Heart left ventricle (tissue), 16 donors: Measurements from ENCODE around the gene CCNL1. TPM values are rescaled to one million over a fixed set of nuclear protein-coding genes. Genes with fewer than 3 reads are reported as not detected.

Experiments
- ATAC-seq, 4 donors: fragments of 200-7000 bp; cut with Tn5 transposase; one replicate each; pipeline ENCODE4 v1.9.1; 2020 to 2022; ENCODE audit warnings: moderate library complexity in 4 of 4, mild to moderate bottlenecking in 3 of 4, moderate number of reproducible peaks in 1 of 4
- DNase-seq, 5 donors: peaks; one replicate each; pipeline ENCODE4 v3.0.0-alpha.2; 2020
- H3K27ac ChIP-seq, 12 donors: fragments of 200-600 bp; sonication (generic) in 4 of 12; one replicate each; pipeline versions ENCODE4 v1.5.0 to v1.8.0; 2016 to 2022; ENCODE audit warnings: mild to moderate bottlenecking in 2 of 12
- H3K27me3 ChIP-seq, 9 donors: fragments of 200-600 bp; sonication (generic) in 2 of 9; one replicate each; pipeline versions ENCODE4 v1.5.1 to v1.8.0; 2016 to 2022; ENCODE audit warnings: mild to moderate bottlenecking in 3 of 9
- H3K36me3 ChIP-seq, 9 donors: fragments of 200-600 bp; sonication (generic) in 2 of 9; one replicate each; pipeline versions ENCODE4 v1.5.0 to v1.8.0; 2018 to 2022; ENCODE audit warnings: mild to moderate bottlenecking in 2 of 9
- H3K4me1 ChIP-seq, 12 donors: fragments of 200-600 bp; sonication (generic) in 4 of 12; one replicate each; pipeline versions ENCODE4 v1.5.0 to v1.8.0; 2016 to 2022; ENCODE audit warnings: mild to moderate bottlenecking in 3 of 12
- H3K4me3 ChIP-seq, 12 donors: fragments of 200-600 bp; sonication (generic) in 4 of 12; one replicate each; pipeline versions ENCODE4 v1.5.0 to v1.8.0; 2017 to 2022; ENCODE audit warnings: mild to moderate bottlenecking in 9 of 12, moderate library complexity in 4 of 12
- H3K9me3 ChIP-seq, 12 donors: fragments of 200-600 bp; sonication (generic) in 4 of 12; one replicate each; pipeline versions ENCODE4 v1.5.0 to v1.8.0; 2016 to 2022; ENCODE audit warnings: mild to moderate bottlenecking in 1 of 12
- CTCF ChIP-seq, 12 donors: fragments of 200-600 bp; sonication (generic) in 4 of 12; IDR thresholded peaks; one replicate each; pipeline versions ENCODE4 v1.5.0 to v1.8.0; 2018 to 2022; ENCODE audit warnings: antibody characterized with exemption in 12 of 12, mild to moderate bottlenecking in 5 of 12
- POLR2A ChIP-seq, 2 donors: fragments of 450-650 bp; IDR thresholded peaks; one replicate each; pipeline ENCODE4 v1.6.1; 2017; ENCODE audit warnings: antibody characterized with exemption in 2 of 2, mild to moderate bottlenecking in 2 of 2, moderate library complexity in 2 of 2
- WGBS, 4 donors: extraction: QIAGEN DNeasy Blood & Tissue Kit in 2 of 4; methylation state at CpG; one replicate each; pipeline versions ENCODE4 v1.1.5 to v1.1.7; 2013 to 2018; 5-methylcytosine and 5-hydroxymethylcytosine counted together
- intact Hi-C, 10 donors: fragments of 100-400 bp; cut with DNase I; formaldehyde crosslinking; loops; one replicate each; pipeline versions ENCODE4 v1.11.1 to v1.14.2; 2022
- long read RNA-seq, 3 donors: library from polyadenylated mRNA; unstranded; transcript quantifications; one replicate each; pipeline ENCODE4 v2.0.0, GENCODE V29; 2020 to 2021
- polyA plus RNA-seq, 2 donors: library from polyadenylated mRNA; stranded (reverse); fragments of 200-250 nt; gene quantifications; one replicate each; pipeline ENCODE4 v1.2.3, GENCODE V29; 2013
- total RNA-seq, 9 donors: library from RNA; depleted of rRNA in 2 of 9; stranded (reverse); fragments of >200 nt in 2 of 9; fragmentation: NEBNext Ultra II Directional in 3 of 9; extraction: Animal tissue kit (Norgen Biotek cat#: 25700) in 3 of 9; gene quantifications; one replicate each; pipeline versions ENCODE4 v1.1.0 to v1.2.4, GENCODE V29; 2016 to 2023
- donor health status: ischemic (EF 13 %, LVEDD 7.1; RV severe dilation, severe dysfunction).
- donor health status: healthy with polysubstance abuse.
- donor health status: DM: no; HTN: yes; CAD: no.
- donor health status: DM: no; HTN: no; CAD: no.
- donor health status: ischemic (EF 25% LVEDD 6.9; RV normal size, moderate dysfunction).
- donor health status: ischemic (EF 25% LVEDD 5.7; RV mildly dilated, moderate dysfunction).
- donor health status: healthy.
- donor health status: DM: yes; HTN: yes; CAD: no.
- donor health status: ischemic (EF 35%, LVEDD 5.7; RV mildly dilated, moderate dysfunction).
- donor health status: nonischemic (EF 11% LVEDD 7.7; RV severe dilation, severe dysfunction).
- donor health status: DM: yes; HTN: yes; CAD: no.
- donor health status: PGD.
- donor health status: ischemic (EF 29% LVEDD 5.4; RV normal size, mild dysfunction).
- donor health status: nonischemic (EF 23%, LVEDD 6.1; RV moderate dilation, normal function).

Gene CCNL1
- total RNA-seq (10 to 100 TPM; 15.5 to 66.7 (median 26.8) TPM), polyA plus RNA-seq (10 to 100 TPM; 19.4 to 25.3 TPM)
- long read RNA-seq, donor 1, partial matches to known transcripts, result 3 of 9 reads
- long read RNA-seq, donor 1, other reads (novel, unspliced or antisense), result 5 of 9 reads
- long read RNA-seq, donor 2, transcript CCNL1-222 (6 exons, 883 nt), result major isoform, 5 of 28 reads
- long read RNA-seq, donor 2, partial matches to known transcripts, result 12 of 28 reads
- long read RNA-seq, donor 2, other reads (novel, unspliced or antisense), result 8 of 28 reads
- long read RNA-seq, donor 3, partial matches to known transcripts, result 3 of 13 reads
- long read RNA-seq, donor 3, other reads (novel, unspliced or antisense), result 9 of 13 reads

DNA sequence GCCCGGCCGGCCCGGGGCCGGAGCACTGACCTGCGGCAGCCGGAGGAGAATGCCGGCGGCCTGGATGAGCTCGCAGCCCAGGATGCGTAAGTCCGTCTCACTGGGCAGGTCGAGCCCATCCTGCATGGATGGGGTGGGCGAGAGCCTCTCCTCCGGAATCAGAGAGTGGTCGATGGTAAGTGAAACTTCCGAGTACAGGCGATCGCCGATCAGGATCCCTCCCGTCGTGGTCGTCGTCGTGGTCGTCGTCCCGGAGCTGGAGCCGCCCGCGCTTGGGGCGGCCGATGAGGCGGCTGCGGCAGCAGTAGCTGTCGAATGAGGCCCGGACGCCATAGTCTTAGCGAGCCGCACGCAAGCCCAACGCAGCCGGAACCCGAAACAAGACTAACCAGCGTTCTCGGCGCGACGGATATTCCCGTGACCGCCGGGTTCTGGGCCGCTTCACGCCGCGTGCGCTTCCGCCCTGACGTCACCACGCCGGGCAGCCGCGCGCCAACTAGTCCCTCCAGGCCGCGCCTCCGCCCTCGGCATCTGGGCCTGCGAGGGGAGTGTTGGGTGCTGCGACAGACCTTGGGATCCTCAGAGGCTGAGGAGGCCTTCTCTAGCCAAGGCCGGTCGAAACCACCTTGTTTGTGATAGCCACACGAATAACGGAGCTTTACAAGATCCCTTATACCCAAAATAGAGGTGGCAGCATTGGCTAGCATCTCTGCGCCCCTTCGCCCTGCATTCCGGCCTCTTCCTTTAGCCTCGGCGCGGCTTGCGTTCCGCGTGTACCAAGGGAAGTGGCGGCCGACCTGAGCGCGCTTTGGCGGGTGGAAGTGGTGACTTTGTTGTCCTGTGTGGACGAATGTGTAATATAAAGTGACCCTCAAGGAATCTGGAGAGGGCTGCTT lies at the start of gene CCNL1:
CCNL1 (minus strand) TSS at position 386 of the 896 bp plus-strand sequence; CDS start at position 333, 53 bp downstream.
- no peaks in the 10 kb centered on the region for H3K9me3 ChIP-seq
- intact Hi-C loops, result loop anchor here (1.0 to 10.0 kb wide), 4 partner anchors 14 to 85 kb away; no protein-coding TSS in a partner anchor
- peak; percentile 52 to 94 for TF ChIP-seq POLR2A (IDR thresholded peaks at IDR 0.05)
- TF ChIP-seq CTCF (IDR thresholded peaks at IDR 0.05), result no peak
- peak; percentile 95 to 96 (median 96) for ATAC-seq
- peak within 1 kb of the TSS; percentile 79 to 100 (median 96) for H3K4me3 ChIP-seq
- DNase-seq, result peak; percentile 97 to 99 (median 98)
- peak within 1 kb of the TSS; percentile 96 to 100 (median 99) for H3K27ac ChIP-seq
- peaks cover 3 to 41% (median 38%) of the 10 kb centered on the region in 9 donors for H3K36me3 ChIP-seq
- 0 to 1% (median 0%) methylated on average over 45 to 88 of the region's 88 CpGs for WGBS, 4 donors
- H3K4me1 ChIP-seq, result peaks cover 25 to 66% (median 48%) of the 10 kb centered on the region in 12 donors
- H3K27me3 ChIP-seq, result no peaks in the 10 kb centered on the region

DNA sequence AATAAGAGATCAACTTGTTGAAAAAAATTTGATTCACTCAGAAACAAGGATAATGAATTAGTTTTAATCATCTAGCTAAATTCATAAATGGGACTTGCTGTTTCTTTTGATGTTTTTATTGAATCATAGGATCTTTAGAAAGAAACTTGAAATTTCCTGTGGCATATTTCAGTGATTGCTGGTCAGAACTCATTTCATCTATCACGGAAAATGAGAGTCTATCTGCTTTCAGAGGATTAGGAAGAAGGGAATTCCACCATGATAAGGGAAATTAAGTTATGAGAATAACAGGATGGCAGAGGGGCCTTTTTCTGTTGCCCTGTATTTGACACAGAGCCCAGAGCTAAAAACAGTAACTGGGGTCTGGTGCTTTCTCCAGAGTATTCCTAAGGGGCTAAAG lies 44.9 kb upstream of the CCNL1 start:
- Histone ChIP-seq H3K9me3 (no peaks in the 10 kb centered on the region), H3K27me3 (no peaks in the 10 kb centered on the region), H3K4me1 (peaks cover 0 to 16% (median 4%) of the 10 kb centered on the region in 12 donors), H3K4me3 (no peak overlapping the region), H3K27ac (no peak overlapping the region), H3K36me3 (no peaks in the 10 kb centered on the region)
- DNase-seq (no peak), ATAC-seq (no peak)
- WGBS, 4 donors, result 66 to 79% (median 72%) methylated on average over 1 of the region's 1 CpG
- TF ChIP-seq CTCF (IDR thresholded peaks at IDR 0.05) (no peak), POLR2A (IDR thresholded peaks at IDR 0.05) (no peak)
- intact Hi-C loops, result loop anchor here (1.0 to 10.0 kb wide), 11 partner anchors 34 to 370 kb away; no protein-coding TSS in a partner anchor

- no peaks in the 10 kb centered on the region for H3K9me3 ChIP-seq
- no peak for DNase-seq
- H3K27me3 ChIP-seq, result no peaks in the 10 kb centered on the region
- WGBS, 4 donors, result 15 to 23% (median 18%) methylated on average over 1 of the region's 1 CpG
- intact Hi-C loops, result loop anchor here (1.0 to 10.0 kb wide), 7 partner anchors 34 to 370 kb away; no protein-coding TSS in a partner anchor
- no peak overlapping the region for H3K27ac ChIP-seq
- H3K4me3 ChIP-seq, result no peak overlapping the region
- TF ChIP-seq POLR2A (IDR thresholded peaks at IDR 0.05) (no peak), CTCF (IDR thresholded peaks at IDR 0.05) (peak; percentile 35 to 76 (median 63))
- peaks cover 0 to 16% (median 4%) of the 10 kb centered on the region in 12 donors for H3K4me1 ChIP-seq
- H3K36me3 ChIP-seq, result no peaks in the 10 kb centered on the region
- no peak for ATAC-seq
These were observed 44.5 kb upstream of the CCNL1 start for GRCh38 chr3:157204431-157204830.
